Activated naive CD4-positive, alpha-beta T cell treated with anti-CD3 and anti-CD28 coated beads, Interleukin-2, amount 50 U/mL, for 24 hours (primary cell): ENCODE measurements around the gene FSD1L.

Experiments
- H3K27ac Mint-ChIP-seq: one replicate; pipeline ENCODE4 v1.8.0; 2021; ENCODE audit warnings: mild to moderate bottlenecking, mixed read lengths
- H3K27me3 Mint-ChIP-seq: one replicate; pipeline ENCODE4 v1.8.0; 2021; ENCODE audit warnings: mixed read lengths
- H3K36me3 Mint-ChIP-seq: one replicate; pipeline ENCODE4 v1.8.0; 2021; ENCODE audit warnings: mixed read lengths
- H3K4me1 Mint-ChIP-seq: one replicate; pipeline ENCODE4 v1.8.0; 2021; ENCODE audit warnings: mixed read lengths
- H3K4me3 Mint-ChIP-seq: one replicate; pipeline ENCODE4 v1.8.0; 2021; ENCODE audit warnings: mild to moderate bottlenecking, mixed read lengths
- H3K9me3 Mint-ChIP-seq: one replicate; pipeline ENCODE4 v1.8.0; 2021; ENCODE audit warnings: mixed read lengths

Gene FSD1L

GRCh38 chr9:105452185-105452584 is 4.4 kb downstream of the FSD1L start:
- H3K27me3 Mint-ChIP-seq, result no peaks in the 10 kb centered on the region
- peaks cover 10% of the 10 kb centered on the region for H3K4me1 Mint-ChIP-seq
- peak overlapping the region; percentile 48 for H3K27ac Mint-ChIP-seq
- H3K36me3 Mint-ChIP-seq, result no peaks in the 10 kb centered on the region
- H3K4me3 Mint-ChIP-seq, result no peak overlapping the region
- H3K9me3 Mint-ChIP-seq, result no peaks in the 10 kb centered on the region

GRCh38 chr9:105455836-105456475 is 8.1 kb downstream of the FSD1L start:
- Mint-ChIP-seq H3K27me3 (peaks cover 1% of the 10 kb centered on the region), H3K36me3 (peaks cover 4% of the 10 kb centered on the region), H3K4me1 (no peaks in the 10 kb centered on the region), H3K4me3 (no peak overlapping the region), H3K27ac (no peak overlapping the region), H3K9me3 (no peaks in the 10 kb centered on the region)

GRCh38 chr9:105457560-105458294 is 9.9 kb downstream of the FSD1L start:
- Mint-ChIP-seq H3K36me3 (peaks cover 4% of the 10 kb centered on the region), H3K9me3 (no peaks in the 10 kb centered on the region), H3K4me3 (no peak overlapping the region), H3K27ac (no peak overlapping the region), H3K4me1 (no peaks in the 10 kb centered on the region), H3K27me3 (peaks cover 1% of the 10 kb centered on the region)

GRCh38 chr9:105458404-105458803 is 10.6 kb downstream of the FSD1L start:
- Mint-ChIP-seq H3K27ac (no peak overlapping the region), H3K4me1 (no peaks in the 10 kb centered on the region), H3K27me3 (peaks cover 1% of the 10 kb centered on the region), H3K9me3 (no peaks in the 10 kb centered on the region), H3K36me3 (peaks cover 4% of the 10 kb centered on the region), H3K4me3 (no peak overlapping the region)

- Mint-ChIP-seq H3K4me1 (no peaks in the 10 kb centered on the region), H3K9me3 (no peaks in the 10 kb centered on the region), H3K27me3 (peaks cover 1% of the 10 kb centered on the region), H3K27ac (no peak overlapping the region), H3K36me3 (peaks cover 4% of the 10 kb centered on the region), H3K4me3 (no peak overlapping the region)
Measured at GRCh38 chr9:105459336-105459735, 11.5 kb downstream of the FSD1L start.

GRCh38 chr9:105466898-105467455 is 19.1 kb downstream of the FSD1L start:
- Mint-ChIP-seq H3K4me3 (no peak overlapping the region), H3K4me1 (no peaks in the 10 kb centered on the region), H3K27me3 (no peaks in the 10 kb centered on the region), H3K27ac (no peak overlapping the region), H3K9me3 (no peaks in the 10 kb centered on the region), H3K36me3 (no peaks in the 10 kb centered on the region)

- H3K27ac Mint-ChIP-seq, result no peak overlapping the region
- H3K4me3 Mint-ChIP-seq, result no peak overlapping the region
- no peaks in the 10 kb centered on the region for H3K4me1 Mint-ChIP-seq
- no peaks in the 10 kb centered on the region for H3K27me3 Mint-ChIP-seq
- no peaks in the 10 kb centered on the region for H3K36me3 Mint-ChIP-seq
- H3K9me3 Mint-ChIP-seq, result no peaks in the 10 kb centered on the region
Measured at GRCh38 chr9:105468875-105469274, 21.0 kb downstream of the FSD1L start.

GRCh38 chr9:105473221-105473620 is 25.4 kb downstream of the FSD1L start:
- no peak overlapping the region for H3K27ac Mint-ChIP-seq
- H3K36me3 Mint-ChIP-seq, result no peaks in the 10 kb centered on the region
- no peaks in the 10 kb centered on the region for H3K9me3 Mint-ChIP-seq
- no peaks in the 10 kb centered on the region for H3K4me1 Mint-ChIP-seq
- no peak overlapping the region for H3K4me3 Mint-ChIP-seq
- H3K27me3 Mint-ChIP-seq, result no peaks in the 10 kb centered on the region

- H3K4me1 Mint-ChIP-seq, result no peaks in the 10 kb centered on the region
- no peaks in the 10 kb centered on the region for H3K9me3 Mint-ChIP-seq
Measured at GRCh38 chr9:105475302-105475701, 27.5 kb downstream of the FSD1L start.

GRCh38 chr9:105479846-105480245 is 32.0 kb downstream of the FSD1L start:
- Mint-ChIP-seq H3K27ac (no peak overlapping the region), H3K9me3 (no peaks in the 10 kb centered on the region), H3K36me3 (no peaks in the 10 kb centered on the region), H3K4me3 (no peak overlapping the region), H3K4me1 (no peaks in the 10 kb centered on the region), H3K27me3 (peaks cover 3% of the 10 kb centered on the region)

More at GRCh38 chr9:105475302-105475701, 27.5 kb downstream of the FSD1L start:
- Mint-ChIP-seq H3K36me3 (no peaks in the 10 kb centered on the region), H3K27me3 (no peaks in the 10 kb centered on the region), H3K27ac (no peak overlapping the region), H3K4me3 (no peak overlapping the region)

GRCh38 chr9:105483618-105484017 is 35.8 kb downstream of the FSD1L start:
- no peaks in the 10 kb centered on the region for H3K4me1 Mint-ChIP-seq
- H3K4me3 Mint-ChIP-seq, result no peak overlapping the region
- H3K27ac Mint-ChIP-seq, result no peak overlapping the region
- peaks cover 3% of the 10 kb centered on the region for H3K27me3 Mint-ChIP-seq
- no peaks in the 10 kb centered on the region for H3K36me3 Mint-ChIP-seq
- H3K9me3 Mint-ChIP-seq, result no peaks in the 10 kb centered on the region

- Mint-ChIP-seq H3K9me3 (no peaks in the 10 kb centered on the region), H3K27me3 (peaks cover 3% of the 10 kb centered on the region), H3K4me3 (no peak overlapping the region), H3K36me3 (no peaks in the 10 kb centered on the region), H3K27ac (no peak overlapping the region), H3K4me1 (no peaks in the 10 kb centered on the region)
Measured at GRCh38 chr9:105484226-105484625, 36.4 kb downstream of the FSD1L start.

- Mint-ChIP-seq H3K36me3 (no peaks in the 10 kb centered on the region), H3K4me1 (no peaks in the 10 kb centered on the region), H3K27ac (no peak overlapping the region), H3K9me3 (no peaks in the 10 kb centered on the region), H3K4me3 (no peak overlapping the region), H3K27me3 (peaks cover 3% of the 10 kb centered on the region)
Measured at GRCh38 chr9:105485131-105485530, 37.3 kb downstream of the FSD1L start.

- Mint-ChIP-seq H3K4me1 (no peaks in the 10 kb centered on the region), H3K4me3 (no peak overlapping the region), H3K9me3 (no peaks in the 10 kb centered on the region)
Measured at GRCh38 chr9:105496826-105497225, 49.0 kb downstream of the FSD1L start.

GRCh38 chr9:105497704-105498103 is 49.9 kb downstream of the FSD1L start:
- H3K4me3 Mint-ChIP-seq, result no peak overlapping the region
- H3K4me1 Mint-ChIP-seq, result no peaks in the 10 kb centered on the region
- no peak overlapping the region for H3K27ac Mint-ChIP-seq
- H3K36me3 Mint-ChIP-seq, result peaks cover 1% of the 10 kb centered on the region
- no peaks in the 10 kb centered on the region for H3K9me3 Mint-ChIP-seq
- H3K27me3 Mint-ChIP-seq, result peaks cover 2% of the 10 kb centered on the region

More at GRCh38 chr9:105496826-105497225, 49.0 kb downstream of the FSD1L start:
- Mint-ChIP-seq H3K27ac (no peak overlapping the region), H3K36me3 (peaks cover 1% of the 10 kb centered on the region), H3K27me3 (peaks cover 2% of the 10 kb centered on the region)

- no peaks in the 10 kb centered on the region for H3K4me1 Mint-ChIP-seq
- H3K27me3 Mint-ChIP-seq, result peaks cover 4% of the 10 kb centered on the region
- peaks cover 1% of the 10 kb centered on the region for H3K36me3 Mint-ChIP-seq
- no peak overlapping the region for H3K4me3 Mint-ChIP-seq
- H3K27ac Mint-ChIP-seq, result no peak overlapping the region
- H3K9me3 Mint-ChIP-seq, result no peaks in the 10 kb centered on the region
Measured at GRCh38 chr9:105500108-105500766, 52.4 kb downstream of the FSD1L start.
